ENCODE results near the gene TTC39A. TPM values are rescaled to one million over a fixed set of nuclear protein-coding genes. Genes with fewer than 3 reads are reported as not detected.

The TTC39A gene
- total RNA-seq, 1 experiment from 2014 or later = 8.3 TPM

DNA sequence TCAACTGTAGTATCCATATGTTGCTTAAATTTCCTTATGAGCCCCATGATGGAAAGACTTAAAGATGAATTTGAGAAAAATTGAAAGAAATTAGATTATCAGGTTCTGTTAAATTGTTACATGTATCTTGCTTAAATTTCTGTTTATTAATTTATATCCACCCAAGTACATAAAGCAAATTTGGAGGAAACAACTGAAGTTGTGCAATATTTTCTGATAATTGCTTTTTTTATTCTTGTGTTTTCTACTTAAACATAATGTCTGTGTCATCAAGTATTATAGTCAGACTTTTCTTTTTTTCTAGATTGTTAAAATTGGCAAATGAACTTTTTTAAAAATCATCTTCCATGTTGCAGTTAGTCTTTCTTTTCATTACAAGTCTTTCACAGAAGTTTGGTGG, 57.4 kb downstream of the TTC39A start:
- CTCF ChIA-PET = no interaction called here
- Histone ChIP-seq H3K27ac (ENCODE audit: low read length) (no peak overlapping the region), H3K27me3 (ENCODE audit: control insufficient read depth, insufficient read depth, low read length) (no peaks in the 10 kb centered on the region), H3K4me3 (ENCODE audit: low read depth in 2 of 2, low read length in 2 of 2) (no peak overlapping the region), H3K36me3 (ENCODE audit: control insufficient read depth, insufficient read depth, low read length) (no peaks in the 10 kb centered on the region; the same call in 1 of the 2 replicates), H3K9me3 (ENCODE audit: control insufficient read depth, insufficient read depth, low read depth, low read length) (no peaks in the 10 kb centered on the region), H3K4me1 (ENCODE audit: control insufficient read depth, insufficient read depth, low read length) (peaks cover 3% of the 10 kb centered on the region; the same call in 1 of the 2 replicates)
- DNase-seq (ENCODE audit: low read depth, low spot score) (no peak), ATAC-seq (no peak)
- TF ChIP-seq SIN3A (IDR thresholded peaks at IDR 0.05; ENCODE audit: borderline replicate concordance, insufficient read depth, low read depth, low read length) (no peak), TCF7L2 (IDR thresholded peaks at IDR 0.05; ENCODE audit: low read depth, low read length) (no peak), POLR2AphosphoS5 (IDR thresholded peaks at IDR 0.05; ENCODE audit: low read depth, low read length) (no peak)
- TF ChIP-seq, protein P1, sequence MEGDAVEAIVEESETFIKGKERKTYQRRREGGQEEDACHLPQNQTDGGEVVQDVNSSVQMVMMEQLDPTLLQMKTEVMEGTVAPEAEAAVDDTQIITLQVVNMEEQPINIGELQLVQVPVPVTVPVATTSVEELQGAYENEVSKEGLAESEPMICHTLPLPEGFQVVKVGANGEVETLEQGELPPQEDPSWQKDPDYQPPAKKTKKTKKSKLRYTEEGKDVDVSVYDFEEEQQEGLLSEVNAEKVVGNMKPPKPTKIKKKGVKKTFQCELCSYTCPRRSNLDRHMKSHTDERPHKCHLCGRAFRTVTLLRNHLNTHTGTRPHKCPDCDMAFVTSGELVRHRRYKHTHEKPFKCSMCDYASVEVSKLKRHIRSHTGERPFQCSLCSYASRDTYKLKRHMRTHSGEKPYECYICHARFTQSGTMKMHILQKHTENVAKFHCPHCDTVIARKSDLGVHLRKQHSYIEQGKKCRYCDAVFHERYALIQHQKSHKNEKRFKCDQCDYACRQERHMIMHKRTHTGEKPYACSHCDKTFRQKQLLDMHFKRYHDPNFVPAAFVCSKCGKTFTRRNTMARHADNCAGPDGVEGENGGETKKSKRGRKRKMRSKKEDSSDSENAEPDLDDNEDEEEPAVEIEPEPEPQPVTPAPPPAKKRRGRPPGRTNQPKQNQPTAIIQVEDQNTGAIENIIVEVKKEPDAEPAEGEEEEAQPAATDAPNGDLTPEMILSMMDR (IDR thresholded peaks at IDR 0.05) = no peak
- TF ChIP-seq, protein P2, sequence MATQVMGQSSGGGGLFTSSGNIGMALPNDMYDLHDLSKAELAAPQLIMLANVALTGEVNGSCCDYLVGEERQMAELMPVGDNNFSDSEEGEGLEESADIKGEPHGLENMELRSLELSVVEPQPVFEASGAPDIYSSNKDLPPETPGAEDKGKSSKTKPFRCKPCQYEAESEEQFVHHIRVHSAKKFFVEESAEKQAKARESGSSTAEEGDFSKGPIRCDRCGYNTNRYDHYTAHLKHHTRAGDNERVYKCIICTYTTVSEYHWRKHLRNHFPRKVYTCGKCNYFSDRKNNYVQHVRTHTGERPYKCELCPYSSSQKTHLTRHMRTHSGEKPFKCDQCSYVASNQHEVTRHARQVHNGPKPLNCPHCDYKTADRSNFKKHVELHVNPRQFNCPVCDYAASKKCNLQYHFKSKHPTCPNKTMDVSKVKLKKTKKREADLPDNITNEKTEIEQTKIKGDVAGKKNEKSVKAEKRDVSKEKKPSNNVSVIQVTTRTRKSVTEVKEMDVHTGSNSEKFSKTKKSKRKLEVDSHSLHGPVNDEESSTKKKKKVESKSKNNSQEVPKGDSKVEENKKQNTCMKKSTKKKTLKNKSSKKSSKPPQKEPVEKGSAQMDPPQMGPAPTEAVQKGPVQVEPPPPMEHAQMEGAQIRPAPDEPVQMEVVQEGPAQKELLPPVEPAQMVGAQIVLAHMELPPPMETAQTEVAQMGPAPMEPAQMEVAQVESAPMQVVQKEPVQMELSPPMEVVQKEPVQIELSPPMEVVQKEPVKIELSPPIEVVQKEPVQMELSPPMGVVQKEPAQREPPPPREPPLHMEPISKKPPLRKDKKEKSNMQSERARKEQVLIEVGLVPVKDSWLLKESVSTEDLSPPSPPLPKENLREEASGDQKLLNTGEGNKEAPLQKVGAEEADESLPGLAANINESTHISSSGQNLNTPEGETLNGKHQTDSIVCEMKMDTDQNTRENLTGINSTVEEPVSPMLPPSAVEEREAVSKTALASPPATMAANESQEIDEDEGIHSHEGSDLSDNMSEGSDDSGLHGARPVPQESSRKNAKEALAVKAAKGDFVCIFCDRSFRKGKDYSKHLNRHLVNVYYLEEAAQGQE (IDR thresholded peaks at IDR 0.05; ENCODE audit: insufficient read depth in 1 of 2, low read depth in 2 of 2, low read length in 1 of 2) = no peak
- intact Hi-C loops (cut with micrococcal nuclease; ENCODE audit: unreplicated experiment) = no loop called here
- in situ Hi-C loops (cut with HindIII; ENCODE audit: low pct_unique_long_range_greater_than_20kb, low sequenced_read_pairs) = no loop called here
- POLR2A ChIA-PET = no interaction called here
- no TSS peak for BruUV-seq (replicated peaks)

DNA sequence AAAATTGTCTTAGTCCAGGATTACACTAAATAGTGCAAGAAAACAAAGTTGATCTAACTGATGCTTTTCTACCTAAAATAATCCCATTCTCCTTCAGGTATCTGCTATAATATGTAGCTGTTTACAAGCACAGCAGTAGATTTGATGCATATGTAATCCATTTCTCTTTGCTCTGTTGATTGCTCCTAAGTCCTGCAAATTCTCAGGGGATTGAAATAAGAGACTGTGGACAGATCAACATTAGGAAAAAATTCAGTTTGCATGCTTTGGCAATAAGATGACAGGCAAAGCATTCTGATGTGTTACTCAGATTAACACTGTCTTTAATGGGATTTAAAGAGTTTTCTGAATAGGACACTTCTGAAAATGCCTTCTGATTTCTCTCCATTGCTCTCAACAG, 59.6 kb downstream of the TTC39A start:
- Histone ChIP-seq H3K9me3 (ENCODE audit: control insufficient read depth, insufficient read depth, low read depth, low read length) (no peaks in the 10 kb centered on the region), H3K27me3 (ENCODE audit: control insufficient read depth, insufficient read depth, low read length) (no peaks in the 10 kb centered on the region), H3K4me3 (ENCODE audit: low read depth in 2 of 2, low read length in 2 of 2) (no peak overlapping the region), H3K4me1 (ENCODE audit: control insufficient read depth, insufficient read depth, low read length) (peaks cover under 1% of the 10 kb centered on the region; the same call in 1 of the 2 replicates), H3K27ac (ENCODE audit: low read length) (no peak overlapping the region), H3K36me3 (ENCODE audit: control insufficient read depth, insufficient read depth, low read length) (no peaks in the 10 kb centered on the region; the same call in 1 of the 2 replicates)
- TF ChIP-seq, protein P2 (IDR thresholded peaks at IDR 0.05; ENCODE audit: insufficient read depth in 1 of 2, low read depth in 2 of 2, low read length in 1 of 2) = no peak
- TF ChIP-seq, protein P1 (IDR thresholded peaks at IDR 0.05) = no peak
- TF ChIP-seq POLR2AphosphoS5 (IDR thresholded peaks at IDR 0.05; ENCODE audit: low read depth, low read length) (no peak), SIN3A (IDR thresholded peaks at IDR 0.05; ENCODE audit: borderline replicate concordance, insufficient read depth, low read depth, low read length) (no peak), TCF7L2 (IDR thresholded peaks at IDR 0.05; ENCODE audit: low read depth, low read length) (no peak)
- ChIA-PET CTCF (no interaction called here), POLR2A (no interaction called here)
- DNase-seq (ENCODE audit: low read depth, low spot score) = no peak
- in situ Hi-C loops (cut with HindIII; ENCODE audit: low pct_unique_long_range_greater_than_20kb, low sequenced_read_pairs) = no loop called here
- no peak for ATAC-seq
- no TSS peak for BruUV-seq (replicated peaks)
- intact Hi-C loops (cut with micrococcal nuclease; ENCODE audit: unreplicated experiment) = no loop called here

Measured in Panc1 (cell line).